HG03520 (cell line): Measurements from ENCODE around the gene DPPA5.
"Not testable (repeated sequence)": the region's sequence is repeated elsewhere in the genome, so short reads cannot be mapped to it uniquely, and the experiment has no call there.

Source experiments
- ATAC-seq: cut with Tn5 transposase; IDR thresholded peaks from one replicate; pipeline ENCODE4 v1.9.1; 2021; ENCODE audit warnings: mild to moderate bottlenecking, moderate library complexity; ENCODE audit not compliant: unreplicated experiment

The DPPA5 gene

GRCh38 chr6:73353636-73354593 is at the start of gene DPPA5:
Gene DPPA5, minus strand, starts transcription at chr6:73354276. Its CDS starts 51 bp downstream, at chr6:73354225.
- no peak for ATAC-seq

- no peak for ATAC-seq
Measured at GRCh38 chr6:73400656-73401055, 46.6 kb upstream of the DPPA5 start.

GRCh38 chr6:73395875-73396274 is 41.8 kb upstream of the DPPA5 start:
- ATAC-seq = no peak

GRCh38 chr6:73394577-73395354 is 40.7 kb upstream of the DPPA5 start, which contains the start of gene DDX43:
Gene DDX43, plus strand, starts transcription at chr6:73394828. Its CDS starts 78 bp downstream, at chr6:73394906.
- ATAC-seq = no peak

- no peak for ATAC-seq
Measured at GRCh38 chr6:73393278-73393677, 39.2 kb upstream of the DPPA5 start.

- not testable (repeated sequence) for ATAC-seq
Measured at GRCh38 chr6:73392188-73392587, 38.1 kb upstream of the DPPA5 start.

- no peak for ATAC-seq
Measured at GRCh38 chr6:73391675-73392074, 37.6 kb upstream of the DPPA5 start.

- ATAC-seq = no peak
Measured at GRCh38 chr6:73389854-73390253, 35.8 kb upstream of the DPPA5 start.

- ATAC-seq = peak; percentile 57
Measured at GRCh38 chr6:73388800-73389512, 34.9 kb upstream of the DPPA5 start.

GRCh38 chr6:73388433-73388799 is 34.3 kb upstream of the DPPA5 start:
- ATAC-seq = peak; percentile 26

- ATAC-seq = no peak
Measured at GRCh38 chr6:73382462-73383113, 28.5 kb upstream of the DPPA5 start.

- ATAC-seq = not testable (repeated sequence)
Measured at GRCh38 chr6:73381531-73381930, 27.5 kb upstream of the DPPA5 start.

GRCh38 chr6:73377225-73377624 is 23.1 kb upstream of the DPPA5 start:
- ATAC-seq = no peak

- no peak for ATAC-seq
Measured at GRCh38 chr6:73375216-73375615, 21.1 kb upstream of the DPPA5 start.

- ATAC-seq = no peak
Measured at GRCh38 chr6:73372516-73372915, 18.4 kb upstream of the DPPA5 start.

- ATAC-seq = no peak
Measured at GRCh38 chr6:73371984-73372383, 17.9 kb upstream of the DPPA5 start.

- no peak for ATAC-seq
Measured at GRCh38 chr6:73369563-73369962, 15.5 kb upstream of the DPPA5 start, which contains the start of gene OOEP. Gene OOEP, minus strand, starts transcription at chr6:73369897. Its CDS starts 105 bp downstream, at chr6:73369792.

- ATAC-seq = no peak
Measured at GRCh38 chr6:73369157-73369556, 15.1 kb upstream of the DPPA5 start.

- no peak for ATAC-seq
Measured at GRCh38 chr6:73368675-73369074, 14.6 kb upstream of the DPPA5 start.

- ATAC-seq = no peak
Measured at GRCh38 chr6:73367761-73368355, 13.8 kb upstream of the DPPA5 start.
